Panc1 (cell line): ENCODE data around the gene RPGRIP1. TPM values are rescaled to one million over a fixed set of nuclear protein-coding genes. Genes with fewer than 3 reads are reported as not detected.

Experiments
- ATAC-seq: fragments of 200-7000 bp; cut with Tn5 transposase; 2 replicates; pipeline ENCODE4 v1.9.1; 2020; ENCODE audit warnings: mild to moderate bottlenecking, moderate library complexity
- BruUV-seq: library from RNA; stranded (reverse); fragments of 400-500 nt; replicated peaks from 2 replicates; lab custom pipeline; 2021; lab: Mats Ljungman, UMichigan
- CTCF ChIA-PET: fragments of 300-600 bp; sonication (Branson Sonifier 250); formaldehyde crosslinking; loops from one replicate; lab custom pipeline; 2022; ENCODE audit warnings: antibody characterized with exemption; lab: Charles Lee
- POLR2A ChIA-PET: fragments of 300-600 bp; sonication (Branson Sonifier 250); formaldehyde crosslinking; loops from one replicate; lab custom pipeline; 2022; ENCODE audit warnings: antibody characterized with exemption; lab: Charles Lee
- DNase-seq: peaks from one replicate; pipeline ENCODE4 v3.0.0-alpha.2; 2010; ENCODE audit warnings: low read depth, low spot score
- H3K27ac ChIP-seq: 2 replicates; pipeline ENCODE4 v1.5.1; 2011; ENCODE audit warnings: mild to moderate bottlenecking, low read length, inconsistent platforms
- H3K27me3 ChIP-seq: fragments of 200-500 bp; sonication (Bioruptor generic); 2 replicates; pipeline ENCODE4 v1.6.0; 2014; ENCODE audit warnings: low read length, inconsistent platforms; ENCODE audit not compliant: control insufficient read depth, insufficient read depth
- H3K36me3 ChIP-seq: fragments of 200-500 bp; sonication (Bioruptor generic); 2 replicates; pipeline ENCODE4 v1.5.1; 2014; ENCODE audit warnings: inconsistent platforms, mild to moderate bottlenecking, low read length, moderate library complexity; ENCODE audit not compliant: control insufficient read depth, insufficient read depth
- H3K4me1 ChIP-seq: 2 replicates; pipeline ENCODE4 v1.5.1; 2011; ENCODE audit warnings: inconsistent platforms, mild to moderate bottlenecking, low read length, moderate library complexity; ENCODE audit not compliant: control insufficient read depth, insufficient read depth
- H3K4me3 ChIP-seq, 2 experiments: 2 replicates each; pipeline ENCODE4 v1.5.1; 2011 to 2012; ENCODE audit warnings: low read depth in 2 of 2, low read length in 2 of 2, mild to moderate bottlenecking in 2 of 2, inconsistent platforms in 1 of 2, moderate library complexity in 1 of 2
- H3K9me3 ChIP-seq: fragments of 200-500 bp; sonication (Bioruptor generic); 2 replicates; pipeline ENCODE4 v1.5.1; 2014; ENCODE audit warnings: low read depth, mild to moderate bottlenecking, inconsistent platforms, low read length, moderate library complexity; ENCODE audit not compliant: control insufficient read depth, insufficient read depth
- POLR2AphosphoS5 ChIP-seq: IDR thresholded peaks from 2 replicates; pipeline ENCODE4 v1.6.1; 2012; ENCODE audit warnings: mild to moderate bottlenecking, low read depth, low read length, moderate library complexity
- SIN3A ChIP-seq: IDR thresholded peaks from 2 replicates; pipeline ENCODE4 v1.6.1; 2012; ENCODE audit warnings: low read depth, mild to moderate bottlenecking, low read length, moderate library complexity, borderline replicate concordance; ENCODE audit not compliant: insufficient read depth
- TCF7L2 ChIP-seq: IDR thresholded peaks from 2 replicates; pipeline ENCODE4 v1.6.1; 2011; ENCODE audit warnings: mild to moderate bottlenecking, low read depth, low read length, inconsistent platforms
- in situ Hi-C: cut with HindIII; loops from 2 replicates; pipeline ENCODE4 v1.10.0; 2016; ENCODE audit warnings: low sequenced_read_pairs, low pct_unique_long_range_greater_than_20kb
- intact Hi-C: fragments of 100-400 bp; cut with micrococcal nuclease; formaldehyde crosslinking; loops from one replicate; pipeline ENCODE4 v1.10.0; 2022; ENCODE audit not compliant: unreplicated experiment
- total RNA-seq: library from RNA; stranded (reverse); gene quantifications from one replicate; pipeline ENCODE4 v1.2.1, GENCODE V29; 2021; ENCODE audit not compliant: unreplicated experiment
- TF ChIP-seq, protein P1 (sequence below), 2 experiments: IDR thresholded peaks; 2 replicates each; pipeline ENCODE4 v1.6.1; 2011 to 2012; ENCODE audit warnings: low read depth in 2 of 2, control low read depth in 1 of 2, low read length in 1 of 2, mild to moderate bottlenecking in 1 of 2, moderate library complexity in 1 of 2; ENCODE audit not compliant: insufficient read depth in 1 of 2
- TF ChIP-seq, protein P2 (sequence below): fragments of 450-650 bp; IDR thresholded peaks from 2 replicates; pipeline ENCODE4 v1.5.1; 2017; ENCODE audit warnings: mild to moderate bottlenecking

RPGRIP1 gene
- total RNA-seq, 1 experiment from 2014 or later, result 0.28 TPM

DNA sequence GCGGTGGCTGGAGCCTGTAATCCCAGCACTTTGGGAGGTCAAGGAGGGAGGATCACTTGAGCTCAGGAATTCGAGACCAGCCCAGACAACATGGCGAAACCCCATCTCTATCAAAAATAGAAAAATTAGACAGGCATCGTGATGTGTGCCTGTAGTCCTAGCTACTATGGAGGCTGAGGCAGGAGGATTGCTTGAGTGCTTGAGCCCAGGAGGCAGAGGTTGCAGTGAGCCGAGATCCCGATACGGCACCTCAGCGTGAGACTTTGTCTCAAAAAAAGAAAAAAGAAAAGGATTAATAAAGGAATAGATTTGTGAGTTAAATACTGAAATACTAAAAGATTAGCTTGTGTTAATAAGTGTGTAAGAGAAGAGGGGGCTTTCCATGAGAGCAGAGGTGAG, 29.4 kb downstream of the RPGRIP1 start:
- H3K4me1 ChIP-seq, result no peaks in the 10 kb centered on the region
- H3K27ac ChIP-seq, result 0 out of 2 replicates have a peak overlapping the region, but pooled peaks have one; percentile 36
- CTCF ChIA-PET, result no interaction called here
- BruUV-seq, result no TSS peak
- ATAC-seq (no peak), DNase-seq (no peak)
- TF ChIP-seq, protein P1, sequence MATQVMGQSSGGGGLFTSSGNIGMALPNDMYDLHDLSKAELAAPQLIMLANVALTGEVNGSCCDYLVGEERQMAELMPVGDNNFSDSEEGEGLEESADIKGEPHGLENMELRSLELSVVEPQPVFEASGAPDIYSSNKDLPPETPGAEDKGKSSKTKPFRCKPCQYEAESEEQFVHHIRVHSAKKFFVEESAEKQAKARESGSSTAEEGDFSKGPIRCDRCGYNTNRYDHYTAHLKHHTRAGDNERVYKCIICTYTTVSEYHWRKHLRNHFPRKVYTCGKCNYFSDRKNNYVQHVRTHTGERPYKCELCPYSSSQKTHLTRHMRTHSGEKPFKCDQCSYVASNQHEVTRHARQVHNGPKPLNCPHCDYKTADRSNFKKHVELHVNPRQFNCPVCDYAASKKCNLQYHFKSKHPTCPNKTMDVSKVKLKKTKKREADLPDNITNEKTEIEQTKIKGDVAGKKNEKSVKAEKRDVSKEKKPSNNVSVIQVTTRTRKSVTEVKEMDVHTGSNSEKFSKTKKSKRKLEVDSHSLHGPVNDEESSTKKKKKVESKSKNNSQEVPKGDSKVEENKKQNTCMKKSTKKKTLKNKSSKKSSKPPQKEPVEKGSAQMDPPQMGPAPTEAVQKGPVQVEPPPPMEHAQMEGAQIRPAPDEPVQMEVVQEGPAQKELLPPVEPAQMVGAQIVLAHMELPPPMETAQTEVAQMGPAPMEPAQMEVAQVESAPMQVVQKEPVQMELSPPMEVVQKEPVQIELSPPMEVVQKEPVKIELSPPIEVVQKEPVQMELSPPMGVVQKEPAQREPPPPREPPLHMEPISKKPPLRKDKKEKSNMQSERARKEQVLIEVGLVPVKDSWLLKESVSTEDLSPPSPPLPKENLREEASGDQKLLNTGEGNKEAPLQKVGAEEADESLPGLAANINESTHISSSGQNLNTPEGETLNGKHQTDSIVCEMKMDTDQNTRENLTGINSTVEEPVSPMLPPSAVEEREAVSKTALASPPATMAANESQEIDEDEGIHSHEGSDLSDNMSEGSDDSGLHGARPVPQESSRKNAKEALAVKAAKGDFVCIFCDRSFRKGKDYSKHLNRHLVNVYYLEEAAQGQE (IDR thresholded peaks at IDR 0.05; ENCODE audit: insufficient read depth in 1 of 2, low read depth in 2 of 2, low read length in 1 of 2), result no peak
- TF ChIP-seq SIN3A, result no peak
- TF ChIP-seq TCF7L2, result no peak
- no peak for TF ChIP-seq POLR2AphosphoS5
- TF ChIP-seq, protein P2, sequence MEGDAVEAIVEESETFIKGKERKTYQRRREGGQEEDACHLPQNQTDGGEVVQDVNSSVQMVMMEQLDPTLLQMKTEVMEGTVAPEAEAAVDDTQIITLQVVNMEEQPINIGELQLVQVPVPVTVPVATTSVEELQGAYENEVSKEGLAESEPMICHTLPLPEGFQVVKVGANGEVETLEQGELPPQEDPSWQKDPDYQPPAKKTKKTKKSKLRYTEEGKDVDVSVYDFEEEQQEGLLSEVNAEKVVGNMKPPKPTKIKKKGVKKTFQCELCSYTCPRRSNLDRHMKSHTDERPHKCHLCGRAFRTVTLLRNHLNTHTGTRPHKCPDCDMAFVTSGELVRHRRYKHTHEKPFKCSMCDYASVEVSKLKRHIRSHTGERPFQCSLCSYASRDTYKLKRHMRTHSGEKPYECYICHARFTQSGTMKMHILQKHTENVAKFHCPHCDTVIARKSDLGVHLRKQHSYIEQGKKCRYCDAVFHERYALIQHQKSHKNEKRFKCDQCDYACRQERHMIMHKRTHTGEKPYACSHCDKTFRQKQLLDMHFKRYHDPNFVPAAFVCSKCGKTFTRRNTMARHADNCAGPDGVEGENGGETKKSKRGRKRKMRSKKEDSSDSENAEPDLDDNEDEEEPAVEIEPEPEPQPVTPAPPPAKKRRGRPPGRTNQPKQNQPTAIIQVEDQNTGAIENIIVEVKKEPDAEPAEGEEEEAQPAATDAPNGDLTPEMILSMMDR, result no peak
- POLR2A ChIA-PET, result no interaction called here
- intact Hi-C loops, result no loop called here
- no peaks in the 10 kb centered on the region for H3K27me3 ChIP-seq
- in situ Hi-C loops, result no loop called here
- peak overlapping the region in 1 of 2 experiments; percentile 35; a peak in 2 of 4 replicates for H3K4me3 ChIP-seq
- no peaks in the 10 kb centered on the region for H3K9me3 ChIP-seq
- no peaks in the 10 kb centered on the region for H3K36me3 ChIP-seq

DNA sequence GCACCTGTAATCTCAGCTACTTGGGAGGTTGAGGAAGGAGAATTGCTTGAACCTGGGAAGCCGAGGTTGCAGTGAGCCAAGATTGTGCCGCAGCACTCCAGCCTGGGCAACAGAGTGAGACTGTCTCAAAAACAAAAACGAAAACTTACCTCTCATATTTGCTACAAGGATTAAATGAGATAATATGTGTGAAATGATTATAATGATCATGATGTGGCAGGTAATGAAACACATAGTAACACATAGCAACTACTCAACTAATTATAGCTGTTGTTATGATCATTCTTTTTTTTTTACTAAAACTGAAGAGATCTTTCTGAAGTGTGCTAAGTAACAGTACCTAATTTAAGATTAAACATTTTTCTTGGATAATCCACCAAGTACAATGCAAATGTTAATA, 30.1 kb downstream of the RPGRIP1 start:
- ChIA-PET CTCF (no interaction called here), POLR2A (no interaction called here)
- in situ Hi-C loops (no loop called here), intact Hi-C loops (no loop called here)
- DNase-seq (no peak), ATAC-seq (no peak)
- no peak overlapping the region for H3K4me3 ChIP-seq
- TF ChIP-seq, protein P1 (IDR thresholded peaks at IDR 0.05; ENCODE audit: insufficient read depth in 1 of 2, low read depth in 2 of 2, low read length in 1 of 2), result no peak
- TF ChIP-seq POLR2AphosphoS5 (no peak), SIN3A (no peak), TCF7L2 (no peak)
- TF ChIP-seq, protein P2, result no peak
- no peaks in the 10 kb centered on the region for H3K36me3 ChIP-seq
- no peaks in the 10 kb centered on the region for H3K27me3 ChIP-seq
- no TSS peak for BruUV-seq
- H3K27ac ChIP-seq, result no peak overlapping the region
- H3K4me1 ChIP-seq, result no peaks in the 10 kb centered on the region
- H3K9me3 ChIP-seq, result no peaks in the 10 kb centered on the region
